IMR-90 (cell line): ENCODE data around the gene BAIAP2. TPM values are rescaled to one million over a fixed set of nuclear protein-coding genes. Genes with fewer than 3 reads are reported as not detected.

Experiments used
- ATAC-seq: fragments of 200-7000 bp; cut with Tn5 transposase; 2 replicates; pipeline ENCODE4 v1.9.1; 2020; ENCODE audit warnings: low read depth, mild to moderate bottlenecking, moderate library complexity
- BruUV-seq: library from RNA; stranded (reverse); fragments of 400-500 nt; replicated peaks from 2 replicates; lab custom pipeline; 2021; lab: Mats Ljungman, UMichigan
- CTCF ChIA-PET: fragments of 300-600 bp; formaldehyde crosslinking; extraction: SDS; loops from one replicate; lab custom pipeline; 2021; ENCODE audit warnings: antibody characterized with exemption; lab: Yijun Ruan, JAX
- POLR2A ChIA-PET: fragments of 300-600 bp; sonication (Branson Sonifier 250); formaldehyde crosslinking; loops from one replicate; lab custom pipeline; 2022; ENCODE audit warnings: antibody characterized with exemption; ENCODE audit not compliant: unreplicated experiment; lab: Charles Lee
- DNase-seq: peaks from one replicate; pipeline ENCODE4 v3.0.0; 2013
- H2AFZ ChIP-seq: replicated peaks from 2 replicates; pipeline ENCODE3; 2013; ENCODE audit warnings: low read length, mild to moderate bottlenecking; ENCODE audit not compliant: poor library complexity
- H2AK5ac ChIP-seq: 2 replicates; pipeline ENCODE4 v1.6.1; 2013; ENCODE audit warnings: low read depth, low read length, inconsistent platforms
- H2AK9ac ChIP-seq: replicated peaks from 2 replicates; pipeline ENCODE3; 2013; ENCODE audit warnings: mild to moderate bottlenecking, low read depth, low read length, moderate library complexity; ENCODE audit not compliant: poor library complexity
- H2BK120ac ChIP-seq: 2 replicates; pipeline ENCODE4 v1.6.1; 2013; ENCODE audit warnings: low read depth, low read length, inconsistent platforms
- H2BK15ac ChIP-seq: 3 replicates; pipeline ENCODE4 v1.6.1; 2013; ENCODE audit warnings: low read depth, low read length, inconsistent platforms
- H2BK20ac ChIP-seq: 2 replicates; pipeline ENCODE4 v1.6.1; 2013; ENCODE audit warnings: low read depth, mild to moderate bottlenecking, inconsistent platforms, low read length, moderate library complexity
- H2BK5ac ChIP-seq: 2 replicates; pipeline ENCODE4 v1.6.1; 2013; ENCODE audit warnings: mild to moderate bottlenecking, low read depth, low read length, inconsistent platforms; ENCODE audit not compliant: poor library complexity, severe bottlenecking
- H3K14ac ChIP-seq: replicated peaks from 2 replicates; pipeline ENCODE4 v1.6.1; 2013; ENCODE audit warnings: low read depth, low read length, inconsistent platforms
- H3K18ac ChIP-seq: 2 replicates; pipeline ENCODE4 v1.6.1; 2013; ENCODE audit warnings: low read depth, low read length, control low read depth
- H3K23ac ChIP-seq: 2 replicates; pipeline ENCODE4 v1.6.1; 2013; ENCODE audit warnings: low read depth, low read length, inconsistent platforms
- H3K27ac ChIP-seq: 2 replicates; pipeline ENCODE4 v1.5.1; 2013; ENCODE audit warnings: mild to moderate bottlenecking, control low read depth, low read length; ENCODE audit not compliant: insufficient read depth
- H3K27me3 ChIP-seq: 2 replicates; pipeline ENCODE4 v1.6.1; 2013; ENCODE audit warnings: low read length; ENCODE audit not compliant: control insufficient read depth, insufficient read depth
- H3K36me3 ChIP-seq: 2 replicates; pipeline ENCODE4 v1.6.1; 2013; ENCODE audit warnings: low read length, mixed read lengths; ENCODE audit not compliant: control insufficient read depth, insufficient read depth
- H3K4ac ChIP-seq: 2 replicates; pipeline ENCODE4 v1.6.1; 2013; ENCODE audit warnings: low read depth, low read length, inconsistent platforms
- H3K4me1 ChIP-seq: 2 replicates; pipeline ENCODE4 v1.6.1; 2013; ENCODE audit warnings: low read length, mixed read lengths; ENCODE audit not compliant: control insufficient read depth, insufficient read depth
- H3K4me2 ChIP-seq: 2 replicates; pipeline ENCODE4 v1.6.1; 2013; ENCODE audit warnings: low read depth, mild to moderate bottlenecking, control low read depth, low read length, moderate library complexity
- H3K4me3 ChIP-seq: 2 replicates; pipeline ENCODE4 v1.5.1; 2013; ENCODE audit warnings: low read depth, mild to moderate bottlenecking, control low read depth, low read length, moderate library complexity; ENCODE audit not compliant: insufficient read depth
- H3K56ac ChIP-seq: 2 replicates; pipeline ENCODE4 v1.6.1; 2013; ENCODE audit warnings: low read length, inconsistent platforms; ENCODE audit not compliant: insufficient read depth; ENCODE audit errors: extremely low read depth
- H3K79me1 ChIP-seq, 2 experiments: 2 replicates each; pipeline ENCODE4 v1.6.1; 2013; ENCODE audit warnings: low read length in 2 of 2, inconsistent platforms in 1 of 2, low read depth in 1 of 2
- H3K9ac ChIP-seq: 2 replicates; pipeline ENCODE4 v1.6.1; 2013; ENCODE audit warnings: low read depth, low read length, control low read depth
- H3K9me1 ChIP-seq: 2 replicates; pipeline ENCODE4 v1.6.1; 2013; ENCODE audit warnings: low read length, inconsistent platforms; ENCODE audit not compliant: insufficient read depth
- H3K9me3 ChIP-seq: 2 replicates; pipeline ENCODE4 v1.6.1; 2013; ENCODE audit warnings: low read length; ENCODE audit not compliant: control insufficient read depth, insufficient read depth
- H4K20me1 ChIP-seq: 2 replicates; pipeline ENCODE4 v1.6.1; 2013; ENCODE audit warnings: low read length, inconsistent platforms; ENCODE audit not compliant: insufficient read depth
- H4K5ac ChIP-seq: 2 replicates; pipeline ENCODE4 v1.6.1; 2013; ENCODE audit warnings: mild to moderate bottlenecking, low read depth, low read length, control low read depth
- H4K8ac ChIP-seq, 2 experiments: 2 replicates each; pipeline ENCODE4 v1.6.1; 2013; ENCODE audit warnings: low read depth in 2 of 2, low read length in 2 of 2, control low read depth in 1 of 2, inconsistent platforms in 1 of 2
- H4K91ac ChIP-seq: 2 replicates; pipeline ENCODE4 v1.6.1; 2013; ENCODE audit warnings: low read depth, low read length, inconsistent platforms; ENCODE audit not compliant: insufficient read depth
- CEBPB ChIP-seq: IDR thresholded peaks from 2 replicates; pipeline ENCODE4 v1.6.1; 2012; ENCODE audit warnings: low read depth, low read length, improper control_type of control experiment
- CTCF ChIP-seq: conservative IDR thresholded peaks from 2 replicates; pipeline ENCODE4 v1.5.1; 2012; ENCODE audit warnings: mild to moderate bottlenecking, low read depth, low read length, improper control_type of control experiment
- POLR2A ChIP-seq: IDR thresholded peaks from 2 replicates; pipeline ENCODE4 v1.6.1; 2012; ENCODE audit warnings: mild to moderate bottlenecking, low read depth, low read length
- RFX5 ChIP-seq: IDR thresholded peaks from 2 replicates; pipeline ENCODE4 v1.8.0; 2012; ENCODE audit warnings: low read depth, mild to moderate bottlenecking, low read length, moderate library complexity
- WGBS, 2 experiments: methylation state at CpG; one replicate each; pipeline versions ENCODE4 v1.1.5 to v1.1.7; 2013; ENCODE audit warnings: missing lambda C conversion rate in 2 of 2; ENCODE audit not compliant: insufficient read length in 1 of 2; ENCODE audit errors: extremely low coverage in 2 of 2; 5-methylcytosine and 5-hydroxymethylcytosine counted together
- dilution Hi-C: fragments of 300-500 bp; cut with HindIII; formaldehyde crosslinking; loops from one replicate; pipeline ENCODE4 v1.14.3; 2018; ENCODE audit warnings: low sequenced_read_pairs; ENCODE audit not compliant: unreplicated experiment
- in situ Hi-C: fragments of 300-500 bp; cut with MboI; formaldehyde crosslinking; loops from 3 replicates; pipeline ENCODE4 v1.14.3; 2019; ENCODE audit warnings: low sequenced_read_pairs, inconsistent platforms, mixed read lengths
- intact Hi-C: fragments of 100-400 bp; cut with micrococcal nuclease; formaldehyde crosslinking; loops from 2 replicates; pipeline ENCODE4 v1.10.0; 2022
- polyA plus RNA-seq, 3 experiments: library from polyadenylated mRNA; depleted of rRNA; stranded (reverse); fragments of >200 nt; gene quantifications; 2 replicates each; pipeline ENCODE4 v1.2.3, GENCODE V29; 2012; ENCODE audit warnings: low replicate concordance in 1 of 3
- total RNA-seq: library from RNA; depleted of rRNA; stranded (reverse); fragments of >200 nt; gene quantifications from 2 replicates; pipeline ENCODE4 v1.2.3, GENCODE V29; 2012

BAIAP2 gene
- total and polyA plus RNA-seq, 2 of the 4 experiments (the other 2 are of a cell fraction) = 18.3 to 32.6 TPM

- H3K27ac ChIP-seq = no peak overlapping the region
- ATAC-seq = no peak
- no TSS peak for BruUV-seq
- H4K5ac ChIP-seq = no peak overlapping the region
- no peak overlapping the region for H3K4me2 ChIP-seq
- peaks cover 44% of the 10 kb centered on the region for H3K36me3 ChIP-seq
- H3K27me3 ChIP-seq = peaks cover 15% of the 10 kb centered on the region
- peaks cover 9% of the 10 kb centered on the region for H3K4me1 ChIP-seq
- H3K56ac ChIP-seq = no peak overlapping the region
- no peak overlapping the region for H2AFZ ChIP-seq
- H3K14ac ChIP-seq = no peak overlapping the region
- 0 out of 4 replicates have a peak, but pooled peaks cover 0 to 2% of the 10 kb centered on the region in 2 experiments for H3K79me1 ChIP-seq
- H4K20me1 ChIP-seq = peaks cover 7% of the 10 kb centered on the region; the same call in 1 of the 2 replicates
- no peak overlapping the region for H3K9ac ChIP-seq
- no peak overlapping the region for H3K4ac ChIP-seq
- CTCF ChIA-PET = no interaction called here
- intact Hi-C loops (no loop called here), in situ Hi-C loops (no loop called here), dilution Hi-C loops (no loop called here)
- no peak overlapping the region for H3K18ac ChIP-seq
- H2BK20ac ChIP-seq = no peak overlapping the region
- TF ChIP-seq POLR2A (no peak), CEBPB (no peak), RFX5 (no peak), CTCF (no peak)
- no peak overlapping the region for H3K23ac ChIP-seq
- H2AK5ac ChIP-seq = no peak overlapping the region
- H2BK120ac ChIP-seq = no peak overlapping the region
- no peak overlapping the region for H4K91ac ChIP-seq
- H3K9me1 ChIP-seq = no peaks in the 10 kb centered on the region
- no peak overlapping the region for H3K4me3 ChIP-seq
- no peak for DNase-seq
- no peak overlapping the region for H4K8ac ChIP-seq
- H2AK9ac ChIP-seq = no peak overlapping the region
- H3K9me3 ChIP-seq = no peaks in the 10 kb centered on the region
- H2BK15ac ChIP-seq = no peak overlapping the region
- H2BK5ac ChIP-seq = no peak overlapping the region
- POLR2A ChIA-PET = no interaction called here
- 95% methylated on average over 4 of the region's 8 CpGs; no CpG with 5 or more reads in 1 of the 2 experiments for WGBS, 2 experiments
Measured at GRCh38 chr17:81000334-81000630, 34.7 kb upstream of the BAIAP2 start.
